ENCODE data around the gene AGAP5. TPM values are rescaled to one million over a fixed set of nuclear protein-coding genes. Genes with fewer than 3 reads are reported as not detected.
"Not testable (repeated sequence)": the region's sequence is repeated elsewhere in the genome, so short reads cannot be mapped to it uniquely, and the experiment has no call there.

Gene AGAP5
- total RNA-seq, 1 donor = 4.0 TPM

DNA sequence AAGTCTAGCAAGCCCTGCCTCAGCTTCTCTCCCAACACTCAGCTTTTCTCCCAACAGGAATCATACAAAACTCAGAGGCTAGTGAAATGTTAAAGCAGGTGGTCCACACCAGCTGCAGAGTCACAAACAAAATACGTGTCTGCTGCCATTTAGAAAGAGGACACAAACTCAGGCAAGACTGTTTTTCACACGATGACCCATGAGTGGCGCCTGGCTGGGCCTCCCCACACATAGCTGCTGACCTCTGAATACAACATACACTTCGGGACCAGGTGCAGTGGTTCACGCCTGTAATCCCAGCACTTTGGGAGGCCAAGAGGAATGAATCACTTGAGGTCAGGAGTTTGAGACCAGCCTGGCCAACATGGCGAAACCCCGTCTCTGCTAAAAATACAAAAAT, 35.2 kb downstream of the AGAP5 start:
- not testable (repeated sequence) for DNase-seq (ENCODE audit: low read depth in 2 of 3, low spot score in 2 of 3)

GRCh38 chr10:73655990-73656298, 42.0 kb downstream of the AGAP5 start, which contains the start of gene SYNPO2L:
Gene SYNPO2L (minus strand): TSS chr10:73656029. CDS start chr10:73655922, 107 bp downstream.
- DNase-seq (ENCODE audit: low read depth in 2 of 3, low spot score in 2 of 3) = no peak

DNA sequence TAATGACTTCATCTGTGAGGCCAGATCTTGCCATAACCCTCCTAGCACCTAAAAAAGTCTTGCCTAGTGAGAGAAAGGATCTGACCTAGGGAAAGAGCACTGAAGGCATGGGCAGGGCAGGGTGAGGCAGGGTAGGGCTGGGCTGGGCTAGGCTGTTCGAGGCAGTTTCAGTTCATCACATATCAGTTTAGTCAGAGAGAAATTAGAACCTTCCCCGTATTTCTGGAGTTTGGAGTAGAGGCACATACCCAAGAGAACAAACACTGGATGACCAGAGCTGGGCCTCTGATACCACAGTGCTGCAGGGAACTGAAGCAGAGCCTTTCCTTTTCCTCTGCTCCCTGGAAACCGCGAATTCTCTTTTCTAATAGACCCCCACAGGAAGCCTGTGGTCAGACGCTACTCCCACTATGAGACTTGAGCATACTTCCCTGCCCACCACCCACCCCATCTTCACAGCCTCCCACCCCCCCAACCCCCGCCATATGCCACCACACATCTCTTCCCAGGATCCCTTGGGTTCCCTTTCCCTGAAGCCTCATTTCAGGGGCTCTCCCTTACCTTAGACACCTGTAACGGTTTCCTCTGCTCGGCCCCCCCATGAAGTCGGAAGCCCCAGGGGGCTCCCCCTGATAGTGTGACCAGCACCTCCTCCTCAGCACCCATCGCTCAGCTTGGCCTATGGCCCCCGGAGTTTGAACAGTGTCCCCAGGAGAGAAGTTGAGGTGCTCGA, 42.5 kb downstream of the AGAP5 start:
- no peak for DNase-seq (ENCODE audit: low read depth in 2 of 3, low spot score in 2 of 3)

DNA sequence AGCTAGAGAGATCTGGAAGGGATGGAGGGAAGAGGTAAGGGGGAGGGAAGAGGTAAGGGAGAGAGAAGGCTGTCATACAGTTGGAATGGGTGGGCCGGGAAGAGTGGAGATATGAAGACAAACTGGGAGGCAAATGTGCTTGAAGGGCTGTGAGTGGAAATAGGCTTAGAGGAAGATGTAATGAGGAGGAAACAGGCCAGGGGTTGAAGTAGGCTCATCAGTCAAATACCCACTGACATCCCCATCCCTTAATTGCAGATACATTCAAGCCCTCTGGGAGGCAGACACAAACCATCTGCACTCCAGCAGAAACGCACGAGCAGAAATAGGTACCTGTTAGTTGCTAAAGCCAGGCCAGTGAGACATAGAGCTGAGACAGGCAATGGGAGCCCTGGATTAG, 44.2 kb downstream of the AGAP5 start:
- peak in 1 of 3 donors; percentile 35 for DNase-seq (ENCODE audit: low read depth in 2 of 3, low spot score in 2 of 3)

- no peak for DNase-seq (ENCODE audit: low read depth in 2 of 3, low spot score in 2 of 3)
Observed at GRCh38 chr10:73653195-73653594, 44.7 kb downstream of the AGAP5 start.

GRCh38 chr10:73650537-73651331, 47.2 kb downstream of the AGAP5 start:
- DNase-seq (ENCODE audit: low read depth in 2 of 3, low spot score in 2 of 3) = no peak

DNA sequence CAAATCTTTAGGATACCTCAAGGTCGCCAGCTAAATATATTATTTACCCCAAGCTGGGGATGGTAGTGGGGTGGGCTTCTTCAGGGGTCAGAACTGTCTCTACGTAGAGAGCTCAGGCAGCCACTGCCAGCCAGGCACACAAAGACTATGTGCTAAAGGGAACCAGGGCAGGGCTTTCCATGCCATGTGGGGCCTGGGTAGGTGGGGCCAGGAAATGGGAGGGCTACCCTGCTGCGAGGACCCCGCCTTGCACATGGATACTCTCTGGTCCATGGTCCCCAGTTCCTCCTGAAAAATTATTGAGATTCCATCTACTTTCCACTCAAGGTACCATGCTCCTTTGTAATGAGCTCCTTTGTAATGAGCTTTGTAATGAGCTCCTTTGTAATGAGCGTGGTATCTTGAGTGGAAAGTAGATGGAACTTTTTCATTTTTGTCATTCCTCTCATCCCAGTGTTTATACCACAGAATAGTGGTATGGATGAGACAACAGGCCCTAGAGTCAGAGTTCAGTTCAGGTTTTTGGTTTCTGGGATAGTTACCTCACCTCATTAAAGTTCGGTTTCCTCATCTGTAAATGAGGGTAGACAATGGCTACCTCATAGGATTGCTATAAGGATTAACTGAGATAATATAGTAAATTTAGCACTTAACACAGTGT, 47.9 kb downstream of the AGAP5 start:
- DNase-seq (ENCODE audit: low read depth in 2 of 3, low spot score in 2 of 3) = no peak

GRCh38 chr10:73648975-73649829, 48.7 kb downstream of the AGAP5 start:
- DNase-seq (ENCODE audit: low read depth in 2 of 3, low spot score in 2 of 3) = no peak

GRCh38 chr10:73647875-73648651, 49.8 kb downstream of the AGAP5 start:
- no peak for DNase-seq (ENCODE audit: low read depth in 2 of 3, low spot score in 2 of 3)

DNA sequence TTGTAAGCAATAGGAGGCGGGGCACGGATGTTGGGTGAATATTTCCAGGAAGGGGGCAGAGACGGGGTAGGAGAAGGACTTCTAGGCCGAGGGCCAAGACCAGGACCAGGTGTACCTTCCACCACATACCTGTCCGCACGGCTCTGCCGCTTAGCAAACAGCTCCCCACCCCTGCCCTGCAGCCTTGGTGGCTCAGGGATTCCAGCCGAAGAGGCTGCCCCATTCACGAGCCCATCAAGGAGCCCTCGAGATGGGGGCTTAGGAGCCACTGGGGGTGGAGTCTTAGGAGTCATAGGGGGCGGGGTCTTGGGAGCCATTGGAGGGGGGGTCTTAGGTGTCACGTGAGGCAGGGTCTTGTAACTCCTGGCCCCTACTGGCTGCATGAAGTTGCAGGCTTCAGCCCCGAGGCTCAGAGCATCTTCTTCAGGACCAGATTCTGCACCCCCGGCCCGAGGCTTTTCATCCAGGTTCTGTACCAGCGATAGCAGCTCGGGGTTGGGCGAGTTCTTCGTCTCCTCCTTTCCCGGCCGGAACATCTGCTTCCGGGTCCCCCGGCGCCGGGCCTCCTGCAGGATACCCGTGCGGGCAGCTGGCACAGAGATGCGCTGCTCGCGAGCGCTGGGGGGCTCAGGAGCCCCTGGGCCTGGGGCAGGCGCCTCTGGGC, 50.6 kb downstream of the AGAP5 start:
- peak in 2 of 3 donors; percentile 74 to 83 for DNase-seq (ENCODE audit: low read depth in 2 of 3, low spot score in 2 of 3)

GRCh38 chr10:73646598-73647041, 51.3 kb downstream of the AGAP5 start:
- no peak for DNase-seq (ENCODE audit: low read depth in 2 of 3, low spot score in 2 of 3)

GRCh38 chr10:73645251-73645650, 52.7 kb downstream of the AGAP5 start:
- DNase-seq (ENCODE audit: low read depth in 2 of 3, low spot score in 2 of 3) = no peak

- no peak for DNase-seq (ENCODE audit: low read depth in 2 of 3, low spot score in 2 of 3)
Observed at GRCh38 chr10:73644767-73645166, 53.1 kb downstream of the AGAP5 start.

DNA sequence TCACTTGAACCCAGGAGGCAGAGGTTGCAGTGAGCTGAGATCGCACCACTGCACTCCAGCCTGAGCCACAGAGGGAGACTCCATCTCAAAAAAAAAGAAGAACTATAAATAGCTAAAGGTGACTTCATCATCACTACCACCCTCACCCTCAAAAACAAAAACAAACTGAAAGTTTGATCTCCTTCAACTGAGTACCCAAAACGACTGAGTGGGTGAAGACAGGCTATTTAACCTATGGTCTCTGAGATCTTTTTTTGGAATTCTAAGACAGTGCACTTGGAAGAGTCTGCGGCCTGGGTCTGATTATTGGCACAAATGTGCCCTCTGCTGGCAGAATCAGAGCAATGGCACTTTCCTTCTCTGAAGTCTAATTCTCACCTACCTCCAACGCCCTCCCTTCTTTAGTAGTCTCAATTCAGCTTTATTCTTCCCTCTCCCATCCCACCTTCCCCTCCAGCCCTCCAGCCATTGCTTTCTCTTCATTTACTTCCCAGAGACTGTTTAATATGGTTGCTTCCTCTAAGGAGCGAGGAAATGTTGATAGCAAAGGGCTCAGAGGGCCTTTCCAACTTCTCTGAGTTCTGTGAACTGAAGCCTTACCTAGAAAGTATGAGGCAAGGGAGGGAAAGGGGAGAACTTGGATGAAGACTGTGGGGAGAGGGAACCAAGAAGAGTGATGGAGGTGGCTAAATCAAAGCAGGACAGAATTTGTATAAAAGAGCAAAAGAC, 53.7 kb downstream of the AGAP5 start:
- DNase-seq (ENCODE audit: low read depth in 2 of 3, low spot score in 2 of 3) = peak; percentile 31 to 80 (median 66)

- DNase-seq (ENCODE audit: low read depth in 2 of 3, low spot score in 2 of 3) = no peak
Observed at GRCh38 chr10:73643362-73643761, 54.5 kb downstream of the AGAP5 start.

GRCh38 chr10:73641328-73642060, 56.4 kb downstream of the AGAP5 start, which contains the start of gene MYOZ1:
Gene MYOZ1 (minus strand): TSS chr10:73641474. CDS start chr10:73640017, 1,457 bp downstream.
- DNase-seq (ENCODE audit: low read depth in 2 of 3, low spot score in 2 of 3) = no peak

- DNase-seq (ENCODE audit: low read depth in 2 of 3, low spot score in 2 of 3) = no peak
Observed at GRCh38 chr10:73639286-73639685, 58.6 kb downstream of the AGAP5 start.

- DNase-seq (ENCODE audit: low read depth in 2 of 3, low spot score in 2 of 3) = no peak
Observed at GRCh38 chr10:73635781-73636180, 62.1 kb downstream of the AGAP5 start.
